Osteocyte (in vitro differentiated cells): ENCODE results near the gene ZFX. TPM values are rescaled to one million over a fixed set of nuclear protein-coding genes. Genes with fewer than 3 reads are reported as not detected.
"Not testable (repeated sequence)": the region's sequence is repeated elsewhere in the genome, so short reads cannot be mapped to it uniquely, and the experiment has no call there.

Experiments used
- DNase-seq: peaks from one replicate; pipeline ENCODE4 v3.0.0; 2021; ENCODE audit warnings: mixed read lengths; ENCODE audit not compliant: unreplicated experiment; ENCODE audit errors: extremely low spot score
- H3K27ac Mint-ChIP-seq: one replicate; pipeline ENCODE4 v1.8.0; 2021; ENCODE audit warnings: mild to moderate bottlenecking, mixed read lengths; ENCODE audit not compliant: unreplicated experiment
- H3K27me3 Mint-ChIP-seq: one replicate; pipeline ENCODE4 v1.8.0; 2021; ENCODE audit warnings: mixed read lengths; ENCODE audit not compliant: unreplicated experiment
- H3K36me3 Mint-ChIP-seq: one replicate; pipeline ENCODE4 v1.8.0; 2021; ENCODE audit warnings: mixed read lengths; ENCODE audit not compliant: unreplicated experiment
- H3K4me1 Mint-ChIP-seq: one replicate; pipeline ENCODE4 v1.8.0; 2021; ENCODE audit warnings: mixed read lengths; ENCODE audit not compliant: unreplicated experiment
- H3K4me3 Mint-ChIP-seq: one replicate; pipeline ENCODE4 v1.8.0; 2021; ENCODE audit warnings: mild to moderate bottlenecking, moderate library complexity, mixed read lengths; ENCODE audit not compliant: unreplicated experiment
- H3K9me3 Mint-ChIP-seq: one replicate; pipeline ENCODE4 v1.8.0; 2021; ENCODE audit warnings: mixed read lengths; ENCODE audit not compliant: unreplicated experiment
- CTCF ChIP-seq: fragments of 200-600 bp; sonication (generic); IDR thresholded peaks from 2 replicates; pipeline ENCODE4 v1.5.0; 2021; ENCODE audit warnings: antibody characterized with exemption, mild to moderate bottlenecking, moderate library complexity
- total RNA-seq: library from RNA; stranded (reverse); gene quantifications from 2 replicates; pipeline ENCODE4 v1.2.1, GENCODE V29; 2021

Gene ZFX
- total RNA-seq, 1 donor from 2014 or later: 84.6 TPM

- no peak for TF ChIP-seq CTCF
- H3K9me3 Mint-ChIP-seq: no peaks in the 10 kb centered on the region
- no peak overlapping the region for H3K27ac Mint-ChIP-seq
- no peaks in the 10 kb centered on the region for H3K36me3 Mint-ChIP-seq
- H3K4me1 Mint-ChIP-seq: peaks cover 2% of the 10 kb centered on the region
- no peaks in the 10 kb centered on the region for H3K27me3 Mint-ChIP-seq
- H3K4me3 Mint-ChIP-seq: no peak overlapping the region
- DNase-seq: no peak
Measured at GRCh38 chrX:24137192-24137591, 12.3 kb upstream of the ZFX start.

GRCh38 chrX:24143982-24144381 lies 5.5 kb upstream of the ZFX start:
- H3K36me3 Mint-ChIP-seq, H3K27me3 Mint-ChIP-seq, H3K9me3 Mint-ChIP-seq, H3K27ac Mint-ChIP-seq, H3K4me3 Mint-ChIP-seq, DNase-seq: not testable (repeated sequence)
- H3K4me1 Mint-ChIP-seq: peaks cover 48% of the 10 kb centered on the region

GRCh38 chrX:24144528-24144927 lies 5.0 kb upstream of the ZFX start:
- Mint-ChIP-seq H3K27ac (no peak overlapping the region), H3K4me1 (peaks cover 48% of the 10 kb centered on the region), H3K36me3 (no peaks in the 10 kb centered on the region), H3K4me3 (no peak overlapping the region), H3K9me3 (no peaks in the 10 kb centered on the region), H3K27me3 (no peaks in the 10 kb centered on the region)
- TF ChIP-seq CTCF: no peak
- no peak for DNase-seq

- no peak for DNase-seq
- peaks cover 48% of the 10 kb centered on the region for H3K4me1 Mint-ChIP-seq
- H3K36me3 Mint-ChIP-seq: no peaks in the 10 kb centered on the region
- peak; percentile 35 for TF ChIP-seq CTCF
- H3K27ac Mint-ChIP-seq: peak overlapping the region; percentile 99
- no peaks in the 10 kb centered on the region for H3K9me3 Mint-ChIP-seq
- H3K4me3 Mint-ChIP-seq: peak overlapping the region; percentile 51
- H3K27me3 Mint-ChIP-seq: no peaks in the 10 kb centered on the region
Measured at GRCh38 chrX:24145303-24146186, 4.0 kb upstream of the ZFX start.

GRCh38 chrX:24146283-24146949 lies 3.1 kb upstream of the ZFX start:
- H3K27me3 Mint-ChIP-seq: no peaks in the 10 kb centered on the region
- H3K4me3 Mint-ChIP-seq: peak overlapping the region; percentile 51
- peaks cover 56% of the 10 kb centered on the region for H3K4me1 Mint-ChIP-seq
- H3K9me3 Mint-ChIP-seq: no peaks in the 10 kb centered on the region
- H3K27ac Mint-ChIP-seq: peak overlapping the region; percentile 99
- TF ChIP-seq CTCF: no peak
- H3K36me3 Mint-ChIP-seq: no peaks in the 10 kb centered on the region
- DNase-seq: no peak
